ENCODE results near the gene IGFBP7. TPM values are rescaled to one million over a fixed set of nuclear protein-coding genes. Genes with fewer than 3 reads are reported as not detected.

The IGFBP7 gene
- total and polyA plus RNA-seq, 2 of the 8 experiments (the other 6 are each of a cell fraction or from before 2014, with no cell fraction given): 0.17 to 0.48 TPM

- no peak overlapping the region for H3K4ac ChIP-seq (replicated peaks; ENCODE audit: insufficient read length, low read depth, low read length)
- no peak overlapping the region for H4K5ac ChIP-seq (ENCODE audit: insufficient read length, low read depth, low read length)
- no peak overlapping the region for H2BK20ac ChIP-seq (ENCODE audit: low read length)
- POLR2A ChIA-PET (ENCODE audit: partially characterized antibody): no interaction called here
- DNase-seq (ENCODE audit: low read depth in 1 of 2, low spot score in 2 of 2) (no peak), FAIRE-seq (no peak)
- CTCF ChIA-PET (ENCODE audit: partially characterized antibody): interaction anchor here (0.5 to 4.4 kb wide), 3 partner anchors 10 to 809 kb away, joined by 3 to 26 read pairs (median 3); no protein-coding TSS in a partner anchor
- no peak overlapping the region for H2BK120ac ChIP-seq (replicated peaks; ENCODE audit: low read depth, low read length)
- H4K8ac ChIP-seq (ENCODE audit: extremely low read depth, insufficient read depth, low read length): no peak overlapping the region
- no peaks in the 10 kb centered on the region for H4K20me1 ChIP-seq (replicated peaks in 1 of 2; ENCODE audit: control insufficient read depth in 1 of 2, insufficient read depth in 2 of 2, low read length in 2 of 2)
- 42% methylated on average over 1 of the region's 1 CpG; no CpG with 5 or more reads in 1 of the 2 experiments for WGBS, 2 experiments (ENCODE audit: extremely low coverage in 1 of 2, insufficient coverage in 1 of 2, insufficient read length in 1 of 2, insufficient replicate concordance in 2 of 2, low coverage in 1 of 2, low lambda C conversion rate in 2 of 2, missing lambda C conversion rate in 1 of 2)
- H2BK5ac ChIP-seq (ENCODE audit: low read depth, low read length): no peak overlapping the region
- no peak overlapping the region for H3K56ac ChIP-seq (replicated peaks; ENCODE audit: insufficient read length, low read depth, low read length)
- H3K4me1 ChIP-seq (replicated peaks in 1 of 4; ENCODE audit: control insufficient read depth in 3 of 4, insufficient read depth in 4 of 4, low read length in 3 of 4): no peaks in the 10 kb centered on the region
- no peak overlapping the region for H2AK5ac ChIP-seq (ENCODE audit: low read depth, low read length)
- H2BK15ac ChIP-seq (ENCODE audit: low read length): no peak overlapping the region
- no peak overlapping the region for H3K23ac ChIP-seq (ENCODE audit: insufficient read length)
- peaks cover 2% of the 10 kb centered on the region; the same call in 1 of the 2 replicates for H3K23me2 ChIP-seq (ENCODE audit: low read depth, low read length)
- no peak overlapping the region for H2BK12ac ChIP-seq (ENCODE audit: low read depth, low read length)
- H3K27me3 ChIP-seq (replicated peaks in 1 of 4; ENCODE audit: control insufficient read depth in 3 of 4, extremely low read depth in 1 of 4, insufficient read depth in 3 of 4, low read length in 3 of 4): no peaks in the 10 kb centered on the region
- no peak for TF ChIP-seq GTF2F1 (IDR thresholded peaks at IDR 0.05; ENCODE audit: borderline replicate concordance, low read depth, low read length)
- TF ChIP-seq TAF1 (IDR thresholded peaks at IDR 0.05; ENCODE audit: low read depth, low read length): no peak
- no peak for TF ChIP-seq TEAD4 (IDR thresholded peaks at IDR 0.05; ENCODE audit: low read depth, low read length)
- TF ChIP-seq RNF2 (IDR thresholded peaks at IDR 0.05; ENCODE audit: borderline replicate concordance, low read depth, low read length, missing control alignments, poor library complexity, severe bottlenecking): no peak
- H3K79me1 ChIP-seq (ENCODE audit: low read depth, low read length): no peaks in the 10 kb centered on the region
- H4K91ac ChIP-seq (replicated peaks; ENCODE audit: insufficient read length, low read length): no peak overlapping the region
- no peak overlapping the region for H3K18ac ChIP-seq (ENCODE audit: extremely low read depth, low read length)
- H3K9ac ChIP-seq (replicated peaks in 1 of 4; ENCODE audit: extremely low read depth in 1 of 4, low read depth in 3 of 4, low read length in 3 of 4): no peak overlapping the region
- no peak overlapping the region for H3K4me3 ChIP-seq (ENCODE audit: extremely low read depth in 1 of 4, insufficient read depth in 2 of 4, low read depth in 3 of 4, low read length in 4 of 4)
- no peak overlapping the region for H3K27ac ChIP-seq (ENCODE audit: low read depth, low read length)
- H2AFZ ChIP-seq (ENCODE audit: low read length): no peak overlapping the region
- no peaks in the 10 kb centered on the region for H3K9me3 ChIP-seq (ENCODE audit: insufficient read depth in 2 of 2, low read depth in 1 of 2, low read length in 1 of 2)
- no peaks in the 10 kb centered on the region for H3K36me3 ChIP-seq (ENCODE audit: control insufficient read depth in 2 of 4, insufficient read depth in 4 of 4, low read length in 3 of 4)
- no peaks in the 10 kb centered on the region for H3K79me2 ChIP-seq (ENCODE audit: control insufficient read depth in 1 of 2, insufficient read depth in 2 of 2, low read length in 2 of 2)
- no peak overlapping the region for H3K4me2 ChIP-seq (ENCODE audit: insufficient read depth in 1 of 2, low read depth in 2 of 2, low read length in 2 of 2)
- H3K14ac ChIP-seq (ENCODE audit: insufficient read length): no peak overlapping the region
Measured at GRCh38 chr4:57048590-57049304, 61.4 kb downstream of the IGFBP7 start.
